Stomach smooth muscle (tissue), 2 donors: Measurements from ENCODE around the gene SLC2A6.

Experiments used
- H3K27ac ChIP-seq: one replicate; pipeline ENCODE4 v1.7.0; 2013; ENCODE audit warnings: mild to moderate bottlenecking, low read length, inconsistent platforms
- H3K27me3 ChIP-seq, 2 donors: one replicate each; pipeline ENCODE4 v1.7.0; 2013; ENCODE audit warnings: low read length in 2 of 2; ENCODE audit not compliant: insufficient read depth in 2 of 2, control insufficient read depth in 1 of 2
- H3K36me3 ChIP-seq, 2 donors: one replicate each; pipeline ENCODE4 v1.7.0; 2013; ENCODE audit warnings: low read length in 2 of 2; ENCODE audit not compliant: control insufficient read depth in 2 of 2, insufficient read depth in 2 of 2
- H3K4me1 ChIP-seq: one replicate; pipeline ENCODE4 v1.7.0; 2013; ENCODE audit warnings: low read length; ENCODE audit not compliant: control insufficient read depth, insufficient read depth
- H3K4me3 ChIP-seq, 2 donors: one replicate each; pipeline ENCODE4 v1.7.0; 2013; ENCODE audit warnings: low read length in 2 of 2
- H3K9ac ChIP-seq, 2 donors: one replicate each; pipeline ENCODE4 v1.7.0; 2013; ENCODE audit warnings: low read length in 2 of 2, mild to moderate bottlenecking in 1 of 2
- H3K9me3 ChIP-seq, 2 donors: one replicate each; pipeline ENCODE4 v1.7.0; 2013; ENCODE audit warnings: low read length in 2 of 2; ENCODE audit not compliant: control insufficient read depth in 2 of 2
- donor health status: healthy.
- donor health status: Pancreatic carcinoma.

Gene SLC2A6

GRCh38 chr9:133443248-133443647 lies 35.7 kb downstream of the SLC2A6 start:
- Histone ChIP-seq H3K27ac (no peak overlapping the region), H3K27me3 (no peaks in the 10 kb centered on the region), H3K4me1 (no peaks in the 10 kb centered on the region), H3K9ac (no peak overlapping the region), H3K9me3 (no peaks in the 10 kb centered on the region), H3K4me3 (no peak overlapping the region), H3K36me3 (no peaks in the 10 kb centered on the region)

DNA sequence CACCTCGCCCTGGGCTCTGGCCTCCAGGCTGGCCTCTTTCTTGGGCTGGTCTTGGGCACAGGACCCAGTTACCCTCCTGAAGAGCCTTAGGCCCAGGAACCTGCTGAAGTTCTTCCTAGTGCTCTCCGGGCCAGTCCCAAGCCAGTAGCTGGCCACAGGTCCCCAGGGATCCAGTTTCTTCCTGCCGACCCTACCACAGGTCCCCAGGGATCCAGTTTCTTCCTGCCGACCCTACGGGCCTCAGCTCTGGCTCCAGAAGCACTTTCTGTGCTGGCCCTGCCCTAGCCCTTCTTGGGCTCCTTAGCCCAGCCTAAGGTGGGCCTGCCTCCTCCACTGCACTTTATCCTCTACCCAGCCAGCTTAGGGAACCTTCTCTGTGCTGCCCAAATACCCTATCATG lies 37.3 kb downstream of the SLC2A6 start:
- Histone ChIP-seq H3K27me3 (no peaks in the 10 kb centered on the region), H3K36me3 (no peaks in the 10 kb centered on the region), H3K4me1 (no peaks in the 10 kb centered on the region), H3K4me3 (no peak overlapping the region), H3K9ac (no peak overlapping the region), H3K9me3 (no peaks in the 10 kb centered on the region), H3K27ac (no peak overlapping the region)

- Histone ChIP-seq H3K27ac (no peak overlapping the region), H3K9ac (no peak overlapping the region), H3K9me3 (no peaks in the 10 kb centered on the region), H3K36me3 (no peaks in the 10 kb centered on the region), H3K4me3 (no peak overlapping the region), H3K4me1 (no peaks in the 10 kb centered on the region), H3K27me3 (no peaks in the 10 kb centered on the region)
These were observed 38.0 kb downstream of the SLC2A6 start for GRCh38 chr9:133440874-133441273.

DNA sequence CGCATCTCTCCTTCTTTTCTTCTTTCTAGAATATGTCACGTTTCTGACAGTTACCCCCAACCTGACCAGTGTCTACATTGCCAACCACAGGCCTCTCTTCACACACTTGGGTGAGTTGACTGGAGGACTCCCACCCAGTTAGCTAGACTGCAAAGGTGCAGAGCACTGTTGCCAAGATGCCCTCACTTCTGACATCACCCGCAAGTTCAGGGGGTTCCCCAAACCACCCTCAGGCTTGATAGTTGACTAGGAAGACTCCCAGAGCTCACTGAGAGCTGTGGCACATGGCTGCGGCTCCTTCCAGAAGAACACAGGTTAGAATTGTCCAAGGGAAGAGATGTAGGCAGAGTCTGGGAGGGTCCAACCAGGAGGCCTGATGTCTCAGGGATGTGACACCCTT lies 39.6 kb downstream of the SLC2A6 start:
- Histone ChIP-seq H3K27ac (no peak overlapping the region), H3K27me3 (no peaks in the 10 kb centered on the region), H3K36me3 (no peaks in the 10 kb centered on the region), H3K4me3 (no peak overlapping the region), H3K9ac (no peak overlapping the region), H3K4me1 (no peaks in the 10 kb centered on the region), H3K9me3 (no peaks in the 10 kb centered on the region)

DNA sequence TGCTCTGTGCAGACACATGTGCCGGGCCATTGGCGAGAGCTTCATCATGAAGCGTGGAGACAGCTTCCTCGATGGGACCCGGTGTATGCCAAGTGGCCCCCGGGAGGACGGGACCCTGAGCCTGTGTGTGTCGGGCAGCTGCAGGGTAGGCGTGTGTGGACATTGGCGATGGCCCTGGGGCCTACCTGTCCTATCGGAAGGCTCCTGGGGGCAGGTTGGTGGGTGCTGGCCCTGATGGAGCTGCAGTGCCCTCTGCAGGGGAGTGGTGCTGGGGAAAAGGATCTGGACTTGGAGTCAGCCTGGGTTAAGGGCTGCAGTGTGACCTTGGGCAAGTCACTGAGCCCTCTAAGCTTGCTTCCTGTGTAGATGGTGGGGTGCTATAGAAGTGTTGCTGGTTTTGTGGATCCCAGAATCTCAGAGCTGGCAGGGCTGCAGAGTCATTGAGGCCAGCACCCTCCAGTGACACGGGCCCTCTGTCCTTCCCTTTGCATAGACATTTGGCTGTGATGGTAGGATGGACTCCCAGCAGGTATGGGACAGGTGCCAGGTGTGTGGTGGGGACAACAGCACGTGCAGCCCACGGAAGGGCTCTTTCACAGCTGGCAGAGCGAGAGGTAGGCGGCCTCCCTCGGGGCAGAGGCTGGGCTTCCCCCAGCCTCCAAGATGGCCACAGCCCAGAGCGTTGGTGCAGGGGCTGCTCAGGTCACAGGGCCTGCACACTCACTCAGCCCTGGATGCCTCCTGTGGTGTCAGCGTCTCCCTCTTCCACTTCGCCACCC lies 41.0 kb downstream of the SLC2A6 start:
- no peaks in the 10 kb centered on the region for H3K9me3 ChIP-seq
- H3K4me1 ChIP-seq: no peaks in the 10 kb centered on the region
- H3K36me3 ChIP-seq: no peaks in the 10 kb centered on the region
- H3K4me3 ChIP-seq: no peak overlapping the region
- no peak overlapping the region for H3K27ac ChIP-seq
- no peaks in the 10 kb centered on the region for H3K27me3 ChIP-seq
- no peak overlapping the region for H3K9ac ChIP-seq

GRCh38 chr9:133436681-133437080 lies 42.2 kb downstream of the SLC2A6 start:
- H3K4me3 ChIP-seq: no peak overlapping the region
- H3K9ac ChIP-seq: no peak overlapping the region
- H3K27ac ChIP-seq: no peak overlapping the region
- no peaks in the 10 kb centered on the region for H3K4me1 ChIP-seq
- no peaks in the 10 kb centered on the region for H3K36me3 ChIP-seq
- H3K27me3 ChIP-seq: no peaks in the 10 kb centered on the region
- no peaks in the 10 kb centered on the region for H3K9me3 ChIP-seq

DNA sequence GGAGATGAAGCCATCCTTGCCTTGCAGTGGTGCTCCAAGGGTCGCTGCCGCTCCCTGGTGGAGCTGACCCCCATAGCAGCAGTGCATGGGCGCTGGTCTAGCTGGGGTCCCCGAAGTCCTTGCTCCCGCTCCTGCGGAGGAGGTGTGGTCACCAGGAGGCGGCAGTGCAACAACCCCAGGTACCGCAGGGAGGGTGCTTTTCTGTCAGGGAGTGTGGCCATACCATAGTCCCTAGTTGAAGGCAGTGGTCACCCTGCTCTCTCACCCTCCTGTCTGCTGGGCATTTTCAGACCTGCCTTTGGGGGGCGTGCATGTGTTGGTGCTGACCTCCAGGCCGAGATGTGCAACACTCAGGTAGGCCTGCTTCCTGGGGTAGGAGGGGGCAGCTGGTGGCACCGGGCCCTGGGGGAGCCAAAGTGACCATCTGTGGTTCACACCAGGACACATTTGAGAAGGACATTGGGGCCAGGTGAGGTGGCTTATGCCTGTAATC lies 45.5 kb downstream of the SLC2A6 start:
- H3K4me1 ChIP-seq: no peaks in the 10 kb centered on the region
- no peak overlapping the region for H3K9ac ChIP-seq
- H3K9me3 ChIP-seq: no peaks in the 10 kb centered on the region
- peaks cover 0 to 7% of the 10 kb centered on the region in 2 donors for H3K27me3 ChIP-seq
- no peak overlapping the region for H3K4me3 ChIP-seq
- H3K27ac ChIP-seq: no peak overlapping the region
- no peaks in the 10 kb centered on the region for H3K36me3 ChIP-seq

- H3K27ac ChIP-seq: no peak overlapping the region
- no peak overlapping the region for H3K4me3 ChIP-seq
These were observed 48.7 kb downstream of the SLC2A6 start for GRCh38 chr9:133430244-133430643.

GRCh38 chr9:133429641-133430161 lies 49.2 kb downstream of the SLC2A6 start:
- H3K9ac ChIP-seq: no peak overlapping the region
- H3K36me3 ChIP-seq: no peaks in the 10 kb centered on the region
- peaks cover 3% of the 10 kb centered on the region for H3K4me1 ChIP-seq
- peaks cover 15 to 29% of the 10 kb centered on the region in 2 donors for H3K27me3 ChIP-seq
- no peaks in the 10 kb centered on the region for H3K9me3 ChIP-seq
- no peak overlapping the region for H3K27ac ChIP-seq
- H3K4me3 ChIP-seq: no peak overlapping the region

More at GRCh38 chr9:133430244-133430643, 48.7 kb downstream of the SLC2A6 start:
- H3K9me3 ChIP-seq: no peaks in the 10 kb centered on the region
- peaks cover 15 to 27% of the 10 kb centered on the region in 2 donors for H3K27me3 ChIP-seq
- H3K9ac ChIP-seq: no peak overlapping the region
- H3K36me3 ChIP-seq: no peaks in the 10 kb centered on the region
- peaks cover 3% of the 10 kb centered on the region for H3K4me1 ChIP-seq

GRCh38 chr9:133429214-133429613 lies 49.7 kb downstream of the SLC2A6 start:
- Histone ChIP-seq H3K27me3 (peaks cover 15 to 29% of the 10 kb centered on the region in 2 donors), H3K4me3 (no peak overlapping the region), H3K36me3 (no peaks in the 10 kb centered on the region), H3K27ac (no peak overlapping the region), H3K9ac (no peak overlapping the region), H3K9me3 (no peaks in the 10 kb centered on the region), H3K4me1 (peaks cover 3% of the 10 kb centered on the region)

DNA sequence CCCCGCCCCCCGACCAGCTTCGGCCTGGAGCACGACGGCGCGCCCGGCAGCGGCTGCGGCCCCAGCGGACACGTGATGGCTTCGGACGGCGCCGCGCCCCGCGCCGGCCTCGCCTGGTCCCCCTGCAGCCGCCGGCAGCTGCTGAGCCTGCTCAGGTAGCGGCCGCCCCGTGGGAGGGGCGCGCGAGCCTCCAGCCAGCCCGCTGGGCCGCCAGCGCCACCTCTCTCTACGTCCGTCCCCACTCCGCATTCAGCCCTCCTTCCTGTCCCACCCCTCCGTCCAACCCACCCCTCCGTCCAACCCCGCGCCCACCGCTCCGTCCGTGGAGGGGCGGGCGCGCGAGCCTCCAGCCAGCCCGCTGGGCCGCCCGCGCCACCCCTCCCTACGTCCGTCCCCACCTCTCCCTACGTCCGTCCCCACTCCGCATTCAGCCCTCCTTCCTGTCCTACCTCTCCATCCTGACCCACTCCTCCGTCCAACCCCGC lies 50.2 kb downstream of the SLC2A6 start:
- peaks cover 3% of the 10 kb centered on the region for H3K4me1 ChIP-seq
- peaks cover 15 to 32% of the 10 kb centered on the region in 2 donors for H3K27me3 ChIP-seq
- H3K27ac ChIP-seq: no peak overlapping the region
- H3K36me3 ChIP-seq: no peaks in the 10 kb centered on the region
- H3K9me3 ChIP-seq: no peaks in the 10 kb centered on the region
- no peak overlapping the region for H3K4me3 ChIP-seq
- no peak overlapping the region for H3K9ac ChIP-seq
